H1 (cell line): ENCODE data around the gene DLGAP3. TPM values are rescaled to one million over a fixed set of nuclear protein-coding genes. Genes with fewer than 3 reads are reported as not detected.

Source experiments
- CTCF ChIA-PET: fragments of 300-600 bp; sonication (Branson Sonifier 250); formaldehyde crosslinking; loops from one replicate; lab custom pipeline; 2021; ENCODE audit not compliant: partially characterized antibody; lab: Charles Lee
- POLR2A ChIA-PET: fragments of 300-600 bp; sonication (Branson Sonifier 250); formaldehyde crosslinking; loops from one replicate; lab custom pipeline; 2021; ENCODE audit warnings: inconsistent platforms; ENCODE audit not compliant: partially characterized antibody; lab: Charles Lee
- DNase-seq, 2 experiments: peaks; one replicate each; pipeline versions ENCODE4 v3.0.0 to v3.0.0-alpha.2; 2010 to 2022; ENCODE audit warnings: low spot score in 2 of 2, low read depth in 1 of 2, mixed read lengths in 1 of 2
- FAIRE-seq: peaks from 2 replicates; lab custom pipeline; 2011; peaks lifted over from hg19 to GRCh38; lab: Jason Lieb, UNC
- H2AFZ ChIP-seq: 2 replicates; pipeline ENCODE4 v1.8.1; 2012; ENCODE audit warnings: low read length, inconsistent platforms
- H2AK5ac ChIP-seq: 2 replicates; pipeline ENCODE4 v1.6.1; 2013; ENCODE audit warnings: low read depth, low read length
- H2BK120ac ChIP-seq: replicated peaks from 2 replicates; pipeline ENCODE3; 2013; ENCODE audit warnings: low read depth, low read length, inconsistent platforms
- H2BK12ac ChIP-seq: 2 replicates; pipeline ENCODE4 v1.6.1; 2013; ENCODE audit warnings: low read depth, low read length
- H2BK15ac ChIP-seq: 2 replicates; pipeline ENCODE4 v1.6.1; 2013; ENCODE audit warnings: low read length
- H2BK20ac ChIP-seq: 2 replicates; pipeline ENCODE4 v1.6.1; 2013; ENCODE audit warnings: low read length
- H2BK5ac ChIP-seq: 2 replicates; pipeline ENCODE4 v1.6.1; 2013; ENCODE audit warnings: low read depth, low read length
- H3K14ac ChIP-seq: 2 replicates; pipeline ENCODE4 v1.6.1; 2013; ENCODE audit warnings: inconsistent platforms; ENCODE audit not compliant: insufficient read length
- H3K18ac ChIP-seq: 2 replicates; pipeline ENCODE4 v1.6.1; 2013; ENCODE audit warnings: low read length; ENCODE audit errors: extremely low read depth
- H3K23ac ChIP-seq: 2 replicates; pipeline ENCODE4 v1.6.1; 2013; ENCODE audit warnings: inconsistent platforms; ENCODE audit not compliant: insufficient read length
- H3K23me2 ChIP-seq: 2 replicates; pipeline ENCODE4 v1.6.1; 2013; ENCODE audit warnings: low read depth, low read length
- H3K27ac ChIP-seq: 2 replicates; pipeline ENCODE4 v1.6.1; 2011; ENCODE audit warnings: low read depth, low read length, inconsistent platforms
- H3K27me3 ChIP-seq, 4 experiments: replicated peaks in 1 of 4; 1 replicate in 1 of 4; 2 replicates in 3 of 4; pipeline versions ENCODE4 v1.6.1 to v1.8.1; 2011 to 2013; ENCODE audit warnings: low read length in 3 of 4, mild to moderate bottlenecking in 3 of 4, inconsistent platforms in 2 of 4, mixed read lengths in 2 of 4, moderate library complexity in 1 of 4; ENCODE audit not compliant: control insufficient read depth in 3 of 4, insufficient read depth in 3 of 4; ENCODE audit errors: extremely low read depth in 1 of 4
- H3K36me3 ChIP-seq, 4 experiments: 2 replicates each; pipeline versions ENCODE4 v1.6.1 to v1.8.1; 2011 to 2013; ENCODE audit warnings: mild to moderate bottlenecking in 4 of 4, low read length in 3 of 4, moderate library complexity in 2 of 4, control low read depth in 1 of 4, inconsistent platforms in 1 of 4; ENCODE audit not compliant: insufficient read depth in 4 of 4, control insufficient read depth in 2 of 4
- H3K4ac ChIP-seq: replicated peaks from 2 replicates; pipeline ENCODE3; 2013; ENCODE audit warnings: low read length, low read depth, mixed read lengths, inconsistent platforms; ENCODE audit not compliant: insufficient read length
- H3K4me1 ChIP-seq, 4 experiments: replicated peaks in 1 of 4; 1 replicate in 1 of 4; 2 replicates in 3 of 4; pipeline versions ENCODE4 v1.6.1 to v1.8.1; 2011 to 2013; ENCODE audit warnings: low read length in 3 of 4, inconsistent platforms in 2 of 4, mixed read lengths in 1 of 4; ENCODE audit not compliant: insufficient read depth in 4 of 4, control insufficient read depth in 3 of 4
- H3K4me2 ChIP-seq, 2 experiments: 2 replicates each; pipeline versions ENCODE4 v1.6.1 to v1.8.1; 2011 to 2013; ENCODE audit warnings: low read depth in 2 of 2, low read length in 2 of 2, control low read depth in 1 of 2, inconsistent platforms in 1 of 2, mild to moderate bottlenecking in 1 of 2; ENCODE audit not compliant: insufficient read depth in 1 of 2
- H3K4me3 ChIP-seq, 4 experiments: fragments of 200-600, 300-600 bp in 1 of 4; sonication (generic), shearing (Covaris generic), sonication (Bioruptor Twin) in 1 of 4; 2 replicates each; pipeline versions ENCODE4 v1.5.1 to v1.8.1; 2011 to 2016; ENCODE audit warnings: low read length in 4 of 4, low read depth in 3 of 4, control low read depth in 2 of 4, inconsistent platforms in 2 of 4, mild to moderate bottlenecking in 2 of 4, mixed read lengths in 1 of 4, moderate library complexity in 1 of 4; ENCODE audit not compliant: insufficient read depth in 2 of 4; ENCODE audit errors: extremely low read depth in 1 of 4
- H3K56ac ChIP-seq: replicated peaks from 2 replicates; pipeline ENCODE3; 2013; ENCODE audit warnings: low read depth, mild to moderate bottlenecking, mixed read lengths, low read length, inconsistent platforms; ENCODE audit not compliant: insufficient read length
- H3K79me1 ChIP-seq: 2 replicates; pipeline ENCODE4 v1.6.1; 2013; ENCODE audit warnings: low read depth, low read length, control low read depth
- H3K79me2 ChIP-seq, 2 experiments: 2 replicates each; pipeline versions ENCODE4 v1.6.1 to v1.8.1; 2012 to 2013; ENCODE audit warnings: low read length in 2 of 2, mild to moderate bottlenecking in 2 of 2, inconsistent platforms in 1 of 2; ENCODE audit not compliant: insufficient read depth in 2 of 2, control insufficient read depth in 1 of 2
- H3K9ac ChIP-seq, 4 experiments: replicated peaks in 1 of 4; 1 replicate in 1 of 4; 2 replicates in 3 of 4; pipeline versions ENCODE4 v1.6.1 to v1.8.1; 2011 to 2013; ENCODE audit warnings: low read depth in 3 of 4, low read length in 3 of 4, control low read depth in 2 of 4, mild to moderate bottlenecking in 2 of 4, moderate library complexity in 2 of 4, inconsistent platforms in 1 of 4; ENCODE audit errors: extremely low read depth in 1 of 4
- H3K9me3 ChIP-seq, 2 experiments: 2 replicates each; pipeline versions ENCODE4 v1.6.1 to v1.8.1; 2012 to 2013; ENCODE audit warnings: mild to moderate bottlenecking in 2 of 2, moderate library complexity in 2 of 2, control low read depth in 1 of 2, inconsistent platforms in 1 of 2, low read depth in 1 of 2, low read length in 1 of 2, mixed read lengths in 1 of 2; ENCODE audit not compliant: insufficient read depth in 2 of 2
- H4K20me1 ChIP-seq, 2 experiments: replicated peaks in 1 of 2; 2 replicates each; pipeline versions ENCODE3 to v1.8.1; 2011 to 2013; ENCODE audit warnings: inconsistent platforms in 2 of 2, low read length in 2 of 2, mild to moderate bottlenecking in 1 of 2; ENCODE audit not compliant: insufficient read depth in 2 of 2, control insufficient read depth in 1 of 2
- H4K5ac ChIP-seq: 2 replicates; pipeline ENCODE4 v1.6.1; 2013; ENCODE audit warnings: low read length, low read depth, mixed read lengths, inconsistent platforms; ENCODE audit not compliant: insufficient read length
- H4K8ac ChIP-seq: 2 replicates; pipeline ENCODE4 v1.8.0; 2013; ENCODE audit warnings: mild to moderate bottlenecking, moderate library complexity, low read length, inconsistent platforms; ENCODE audit not compliant: insufficient read depth; ENCODE audit errors: extremely low read depth
- H4K91ac ChIP-seq: replicated peaks from 2 replicates; pipeline ENCODE3; 2013; ENCODE audit warnings: low read length, mixed read lengths, inconsistent platforms; ENCODE audit not compliant: insufficient read length
- ASH2L ChIP-seq: fragments of 200-600, 300-600 bp; sonication (generic); IDR thresholded peaks from one replicate; pipeline ENCODE4 v1.7.1; 2017; ENCODE audit warnings: low read length
- BRCA1 ChIP-seq: IDR thresholded peaks from 2 replicates; pipeline ENCODE4 v1.6.1; 2012; ENCODE audit warnings: low read depth, low read length, improper control_type of control experiment
- CHD2 ChIP-seq: IDR thresholded peaks from 2 replicates; pipeline ENCODE4 v1.6.1; 2012; ENCODE audit warnings: low read length, improper control_type of control experiment
- EP300 ChIP-seq, 2 experiments: IDR thresholded peaks; 1 replicate in 1 of 2; 2 replicates in 1 of 2; pipeline ENCODE4 v1.6.1; 2011 to 2012; ENCODE audit warnings: low read depth in 2 of 2, low read length in 2 of 2, mild to moderate bottlenecking in 2 of 2, borderline replicate concordance in 1 of 2, inconsistent platforms in 1 of 2, moderate library complexity in 1 of 2
- JUN ChIP-seq: IDR thresholded peaks from 2 replicates; pipeline ENCODE4 v1.6.1; 2011; ENCODE audit warnings: low read depth, mild to moderate bottlenecking, improper control_type of control experiment, low read length
- KDM4A ChIP-seq: IDR thresholded peaks from one replicate; pipeline ENCODE4 v1.7.1; 2012; ENCODE audit warnings: low read depth, mild to moderate bottlenecking, moderate library complexity, low read length, inconsistent platforms; ENCODE audit not compliant: severe bottlenecking
- NANOG ChIP-seq: IDR thresholded peaks from 2 replicates; pipeline ENCODE4 v1.6.1; 2011; ENCODE audit warnings: low read length, low read depth, mild to moderate bottlenecking, inconsistent platforms; ENCODE audit not compliant: insufficient read depth, poor library complexity, severe bottlenecking
- POLR2A ChIP-seq, 2 experiments: IDR thresholded peaks; 1 replicate in 1 of 2; 2 replicates in 1 of 2; pipeline ENCODE4 v1.6.1; 2011; ENCODE audit warnings: low read depth in 2 of 2, low read length in 2 of 2, mild to moderate bottlenecking in 2 of 2; ENCODE audit errors: control extremely low read depth in 1 of 2
- RFX5 ChIP-seq: IDR thresholded peaks from 2 replicates; pipeline ENCODE4 v1.6.1; 2011; ENCODE audit warnings: low read depth, low read length, improper control_type of control experiment, borderline replicate concordance
- SAP30 ChIP-seq: fragments of 300-600 bp; sonication (generic); IDR thresholded peaks from 2 replicates; pipeline ENCODE4 v1.7.1; 2012; ENCODE audit warnings: low read length, moderate library complexity, mild to moderate bottlenecking, inconsistent platforms; ENCODE audit not compliant: insufficient read depth, insufficient replicate concordance
- SIN3A ChIP-seq, 2 experiments: IDR thresholded peaks in 1 of 2; conservative IDR thresholded peaks in 1 of 2; 2 replicates each; pipeline ENCODE4 v1.6.1; 2011 to 2012; ENCODE audit warnings: low read length in 2 of 2, improper control_type of control experiment in 1 of 2, low read depth in 1 of 2, mild to moderate bottlenecking in 1 of 2
- SRF ChIP-seq: IDR thresholded peaks from 2 replicates; pipeline ENCODE4 v1.6.1; 2011; ENCODE audit warnings: mild to moderate bottlenecking, low read depth, low read length, moderate library complexity
- TAF1 ChIP-seq: IDR thresholded peaks from 2 replicates; pipeline ENCODE4 v1.6.1; 2011; ENCODE audit warnings: mild to moderate bottlenecking, low read depth, low read length
- YY1 ChIP-seq: IDR thresholded peaks from 2 replicates; pipeline ENCODE4 v1.6.1; 2011; ENCODE audit warnings: low read depth, mild to moderate bottlenecking, low read length
- polyA plus RNA-seq, 7 experiments: library from polyadenylated mRNA; depleted of rRNA in 3 of 7; stranded (reverse) in 5 of 7; unstranded in 2 of 7; fragments of >200 nt in 5 of 7; fragments of 200-250 nt in 2 of 7; gene quantifications; 1 replicate in 5 of 7; 2 replicates in 1 of 7; 4 replicates in 1 of 7; pipeline versions ENCODE4 v1.2.1 to v1.2.3, GENCODE V29; 2011 to 2013; ENCODE audit warnings: missing spikeins in 2 of 7, mixed read lengths in 2 of 7
- total RNA-seq: library from RNA; stranded (reverse); fragmentation: NEBNext Ultra II Directional; extraction: Animal tissue kit (Norgen Biotek cat#: 25700); gene quantifications from 2 replicates; pipeline ENCODE4 v1.2.1, GENCODE V29; 2021
- TF ChIP-seq, protein P1 (sequence below): IDR thresholded peaks from 2 replicates; pipeline ENCODE4 v1.6.1; 2012; ENCODE audit warnings: inconsistent platforms

Gene DLGAP3
- total and polyA plus RNA-seq, 2 of the 8 experiments (the other 6 are each of a cell fraction or from before 2014, with no cell fraction given): 3.8 to 13.2 TPM

DNA sequence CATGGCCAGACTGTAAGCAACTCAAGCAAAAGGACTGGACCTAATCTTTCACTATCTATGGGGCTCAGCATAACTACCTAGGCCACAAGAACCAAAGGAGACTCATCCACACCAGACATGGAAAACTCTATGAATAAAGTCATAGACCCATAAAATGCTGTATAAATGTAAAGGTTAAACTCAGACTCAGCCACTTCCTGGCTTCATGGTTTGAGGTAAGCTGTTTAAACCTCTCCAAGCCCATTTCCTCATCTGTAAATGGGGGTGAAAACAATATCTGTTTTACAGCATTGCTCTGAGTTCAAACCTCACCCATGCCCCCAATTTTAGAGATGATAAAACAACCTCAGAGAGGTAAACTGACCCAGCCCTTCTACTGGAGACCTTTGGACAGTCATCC lies 65.9 kb downstream of the DLGAP3 start:
- Histone ChIP-seq H3K4me2 (no peak overlapping the region), H4K5ac (no peak overlapping the region), H3K4me3 (no peak overlapping the region), H4K20me1 (peaks cover 0 to 3% of the 10 kb centered on the region in 2 experiments), H3K14ac (no peak overlapping the region), H2BK120ac (no peak overlapping the region), H3K36me3 (no peaks in the 10 kb centered on the region), H2BK12ac (no peak overlapping the region), H2BK15ac (no peak overlapping the region), H3K18ac (no peak overlapping the region), H3K9ac (no peak overlapping the region), H2AK5ac (no peak overlapping the region), H2BK5ac (no peak overlapping the region), H3K79me1 (peaks cover 3% of the 10 kb centered on the region; the same call in 1 of the 2 replicates), H2BK20ac (no peak overlapping the region), H4K8ac (no peak overlapping the region), H3K56ac (no peak overlapping the region), H3K23ac (no peak overlapping the region), H3K79me2 (peaks cover 9% of the 10 kb centered on the region in 2 experiments), H3K9me3 (no peaks in the 10 kb centered on the region), H2AFZ (no peak overlapping the region), H3K27ac (no peak overlapping the region), H3K23me2 (peaks cover 11% of the 10 kb centered on the region), H3K4ac (no peak overlapping the region), H4K91ac (no peak overlapping the region), H3K27me3 (peaks cover 0 to 11% (median 4%) of the 10 kb centered on the region in 4 experiments; a peak in 2 of 7 replicates), H3K4me1 (peaks cover 0 to 9% (median 3%) of the 10 kb centered on the region in 4 experiments; a peak in 4 of 7 replicates)
- FAIRE-seq (no peak), DNase-seq (no peak)
- POLR2A ChIA-PET: no interaction called here
- CTCF ChIA-PET: interaction anchor here (4.1 to 9.6 kb wide), 3 partner anchors 9 to 21 kb away, joined by 23 to 103 read pairs (median 81); no protein-coding TSS in a partner anchor
- TF ChIP-seq SAP30 (no peak), BRCA1 (no peak), ASH2L (no peak), YY1 (no peak), KDM4A (no peak), JUN (no peak), SIN3A (conservative IDR thresholded peaks at IDR 0.05 in 1 of 2, IDR thresholded peaks at IDR 0.05 in 1 of 2; ENCODE audit: low read depth in 1 of 2, low read length in 2 of 2) (no peak), EP300 (IDR thresholded peaks at IDR 0.05; ENCODE audit: borderline replicate concordance in 1 of 2, low read depth in 2 of 2, low read length in 2 of 2) (no peak), RFX5 (no peak), TAF1 (no peak), POLR2A (IDR thresholded peaks at IDR 0.05; ENCODE audit: control extremely low read depth in 1 of 2, low read depth in 2 of 2, low read length in 2 of 2) (no peak), SRF (no peak), CHD2 (no peak), NANOG (no peak)
- TF ChIP-seq, protein P1, sequence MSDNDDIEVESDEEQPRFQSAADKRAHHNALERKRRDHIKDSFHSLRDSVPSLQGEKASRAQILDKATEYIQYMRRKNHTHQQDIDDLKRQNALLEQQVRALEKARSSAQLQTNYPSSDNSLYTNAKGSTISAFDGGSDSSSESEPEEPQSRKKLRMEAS: no peak
